Gastroesophageal sphincter (tissue), 3 donors: Measurements from ENCODE around the gene NADK2.

Experiments used
- EP300 ChIP-seq: sonication (generic); formaldehyde crosslinking; IDR thresholded peaks from one replicate; pipeline ENCODE4 v1.6.1; 2017; ENCODE audit warnings: antibody characterized with exemption, mild to moderate bottlenecking
- POLR2A ChIP-seq, 2 donors: fragments of 450-650 bp; IDR thresholded peaks; one replicate each; pipeline ENCODE4 v1.6.1; 2017; ENCODE audit warnings: antibody characterized with exemption in 2 of 2, mild to moderate bottlenecking in 2 of 2, moderate library complexity in 1 of 2
- POLR2AphosphoS5 ChIP-seq: sonication (generic); formaldehyde crosslinking; IDR thresholded peaks from one replicate; pipeline ENCODE4 v1.6.1; 2017; ENCODE audit warnings: antibody characterized with exemption
- TF ChIP-seq, protein P1 (sequence below), 4 experiments: fragments of 200-600 bp in 2 of 4; fragments of 450-650 bp in 2 of 4; sonication (generic) in 1 of 4; IDR thresholded peaks; one replicate each; pipeline ENCODE4 v1.5.1; 2017 to 2019; ENCODE audit warnings: antibody characterized with exemption in 4 of 4, mild to moderate bottlenecking in 2 of 4, moderate library complexity in 2 of 4

DNA sequence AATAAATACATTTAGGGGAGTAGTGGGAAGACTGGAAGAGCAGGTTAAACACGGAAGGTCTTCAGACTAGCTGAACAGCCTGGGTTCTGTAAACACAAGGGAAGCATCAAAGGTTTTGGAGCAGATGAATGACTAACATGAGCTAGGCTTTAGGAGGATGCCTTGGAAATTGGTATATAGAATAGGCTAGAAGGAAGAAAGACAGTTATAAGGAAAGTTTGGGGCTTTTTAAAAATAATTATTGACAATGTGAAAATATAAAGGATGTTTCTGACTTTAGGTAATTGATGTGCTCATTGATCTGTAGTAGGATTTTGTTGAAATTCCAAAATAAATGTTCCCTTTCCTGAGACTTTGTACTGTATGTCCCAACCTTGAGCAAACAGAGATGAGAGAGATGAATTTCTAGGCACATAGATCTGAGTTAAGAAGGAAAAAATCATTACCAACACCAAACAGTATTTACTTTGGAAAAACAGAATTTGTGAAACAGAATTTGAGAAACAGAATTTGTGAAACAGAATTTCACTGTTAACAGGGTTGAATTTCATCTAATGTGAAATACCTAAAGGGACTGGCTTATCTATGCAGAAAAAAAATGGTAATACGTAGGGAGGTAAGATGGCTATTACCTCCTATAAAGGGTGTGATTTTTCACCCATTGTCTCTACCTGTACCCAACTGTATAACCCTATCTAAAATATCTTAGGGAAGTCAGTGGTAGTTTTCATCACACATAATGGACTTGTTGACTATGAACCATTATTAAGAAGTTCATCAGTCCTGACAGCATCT lies 61.0 kb downstream of the NADK2 start:
- TF ChIP-seq, protein P1, sequence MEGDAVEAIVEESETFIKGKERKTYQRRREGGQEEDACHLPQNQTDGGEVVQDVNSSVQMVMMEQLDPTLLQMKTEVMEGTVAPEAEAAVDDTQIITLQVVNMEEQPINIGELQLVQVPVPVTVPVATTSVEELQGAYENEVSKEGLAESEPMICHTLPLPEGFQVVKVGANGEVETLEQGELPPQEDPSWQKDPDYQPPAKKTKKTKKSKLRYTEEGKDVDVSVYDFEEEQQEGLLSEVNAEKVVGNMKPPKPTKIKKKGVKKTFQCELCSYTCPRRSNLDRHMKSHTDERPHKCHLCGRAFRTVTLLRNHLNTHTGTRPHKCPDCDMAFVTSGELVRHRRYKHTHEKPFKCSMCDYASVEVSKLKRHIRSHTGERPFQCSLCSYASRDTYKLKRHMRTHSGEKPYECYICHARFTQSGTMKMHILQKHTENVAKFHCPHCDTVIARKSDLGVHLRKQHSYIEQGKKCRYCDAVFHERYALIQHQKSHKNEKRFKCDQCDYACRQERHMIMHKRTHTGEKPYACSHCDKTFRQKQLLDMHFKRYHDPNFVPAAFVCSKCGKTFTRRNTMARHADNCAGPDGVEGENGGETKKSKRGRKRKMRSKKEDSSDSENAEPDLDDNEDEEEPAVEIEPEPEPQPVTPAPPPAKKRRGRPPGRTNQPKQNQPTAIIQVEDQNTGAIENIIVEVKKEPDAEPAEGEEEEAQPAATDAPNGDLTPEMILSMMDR (IDR thresholded peaks at IDR 0.05) = no peak
- TF ChIP-seq POLR2AphosphoS5 = no peak
- TF ChIP-seq POLR2A (IDR thresholded peaks at IDR 0.05) = no peak
- no peak for TF ChIP-seq EP300
